PFSK-1 (cell line): ENCODE data around the gene CNIH3.

Experiments used
- FOXP2 ChIP-seq: optimal IDR thresholded peaks from 2 replicates; pipeline ENCODE3; 2011; ENCODE audit warnings: borderline replicate concordance, control low read depth, inconsistent platforms; ENCODE audit not compliant: insufficient read depth; ENCODE audit errors: extremely low read length, extremely low read depth
- POLR2AphosphoS5 ChIP-seq: IDR thresholded peaks from 2 replicates; pipeline ENCODE4 v1.6.1; 2012; ENCODE audit warnings: low read depth, mild to moderate bottlenecking, control low read depth, low read length, moderate library complexity
- REST ChIP-seq, 2 experiments: IDR thresholded peaks; 2 replicates each; pipeline versions ENCODE4 v1.6.1 to v1.8.0; 2011 to 2012; ENCODE audit warnings: low read depth in 2 of 2, low read length in 2 of 2, control low read depth in 1 of 2, inconsistent platforms in 1 of 2, mild to moderate bottlenecking in 1 of 2, moderate library complexity in 1 of 2; ENCODE audit not compliant: insufficient read depth in 1 of 2
- TAF1 ChIP-seq: IDR thresholded peaks from 2 replicates; pipeline ENCODE4 v1.6.1; 2012; ENCODE audit warnings: low read length, control low read depth, borderline replicate concordance; ENCODE audit not compliant: insufficient read depth

GRCh38 chr1:224579526-224579925, 36.6 kb upstream of the CNIH3 start:
- no peak for TF ChIP-seq TAF1
- no peak for TF ChIP-seq REST (IDR thresholded peaks at IDR 0.05; ENCODE audit: insufficient read depth in 1 of 2, low read depth in 2 of 2, low read length in 2 of 2)
- no peak for TF ChIP-seq POLR2AphosphoS5
- TF ChIP-seq FOXP2, result no peak
